HG03045 (cell line): Measurements from ENCODE around the gene TBXAS1.
"Not testable (repeated sequence)": the region's sequence is repeated elsewhere in the genome, so short reads cannot be mapped to it uniquely, and the experiment has no call there.

Experiments used
- ATAC-seq: cut with Tn5 transposase; IDR thresholded peaks from one replicate; pipeline ENCODE4 v1.9.1; 2021; ENCODE audit warnings: mild to moderate bottlenecking, moderate library complexity; ENCODE audit not compliant: unreplicated experiment

Gene TBXAS1

GRCh38 chr7:139825666-139826290 lies 3.3 kb upstream of the TBXAS1 start:
- no peak for ATAC-seq

GRCh38 chr7:139827042-139827441 lies 2.0 kb upstream of the TBXAS1 start:
- no peak for ATAC-seq

- no peak for ATAC-seq
Observed at GRCh38 chr7:139828446-139828845, 618 bp upstream of the TBXAS1 start.

GRCh38 chr7:139829775-139830117 lies 682 bp downstream of the TBXAS1 start:
- ATAC-seq: no peak

GRCh38 chr7:139830292-139830691 lies 1.2 kb downstream of the TBXAS1 start:
- ATAC-seq: no peak

GRCh38 chr7:139830782-139831501 lies 1.9 kb downstream of the TBXAS1 start:
- no peak for ATAC-seq

- ATAC-seq: not testable (repeated sequence)
Observed at GRCh38 chr7:139835848-139836247, 6.8 kb downstream of the TBXAS1 start.

GRCh38 chr7:139837291-139837690 lies 8.2 kb downstream of the TBXAS1 start:
- ATAC-seq: not testable (repeated sequence)

- no peak for ATAC-seq
Observed at GRCh38 chr7:139838276-139838675, 9.2 kb downstream of the TBXAS1 start.

- ATAC-seq: no peak
Observed at GRCh38 chr7:139838876-139839275, 9.8 kb downstream of the TBXAS1 start.

- ATAC-seq: no peak
Observed at GRCh38 chr7:139840776-139841175, 11.7 kb downstream of the TBXAS1 start.

- ATAC-seq: no peak
Observed at GRCh38 chr7:139842401-139843210, 13.5 kb downstream of the TBXAS1 start.

GRCh38 chr7:139843211-139843537 lies 14.1 kb downstream of the TBXAS1 start:
- ATAC-seq: not testable (repeated sequence)

- ATAC-seq: no peak
Observed at GRCh38 chr7:139844779-139845442, 15.8 kb downstream of the TBXAS1 start.

GRCh38 chr7:139845443-139845805 lies 16.4 kb downstream of the TBXAS1 start:
- no peak for ATAC-seq

GRCh38 chr7:139846297-139846696 lies 17.2 kb downstream of the TBXAS1 start:
- ATAC-seq: no peak

- ATAC-seq: no peak
Observed at GRCh38 chr7:139848274-139848673, 19.2 kb downstream of the TBXAS1 start.

- no peak for ATAC-seq
Observed at GRCh38 chr7:139850906-139851305, 21.8 kb downstream of the TBXAS1 start.

GRCh38 chr7:139851770-139852481 lies 22.9 kb downstream of the TBXAS1 start:
- ATAC-seq: no peak

- ATAC-seq: no peak
Observed at GRCh38 chr7:139852482-139852845, 23.4 kb downstream of the TBXAS1 start.

- ATAC-seq: no peak
Observed at GRCh38 chr7:139853506-139854123, 24.6 kb downstream of the TBXAS1 start.
